ENCODE results near the gene FKBP1A.
A peak's percentile ranks its signal among the peaks of the same experiment; 100 is the strongest.

Gene FKBP1A

GRCh38 chr20:1326031-1326930 lies 66.6 kb downstream of the FKBP1A start:
- no peak for DNase-seq (ENCODE audit: low read depth, low spot score)
- H3K4me3 ChIP-seq (ENCODE audit: low read length): peak overlapping the region; percentile 95

- peak; percentile 93 for DNase-seq (ENCODE audit: low read depth, low spot score)
- peak overlapping the region; percentile 95 for H3K4me3 ChIP-seq (ENCODE audit: low read length)
Observed at GRCh38 chr20:1325173-1326030, 67.5 kb downstream of the FKBP1A start.

GRCh38 chr20:1324598-1325172 lies 68.2 kb downstream of the FKBP1A start:
- peak overlapping the region; percentile 95 for H3K4me3 ChIP-seq (ENCODE audit: low read length)
- no peak for DNase-seq (ENCODE audit: low read depth, low spot score)

GRCh38 chr20:1323830-1324597 lies 68.8 kb downstream of the FKBP1A start:
- no peak for DNase-seq (ENCODE audit: low read depth, low spot score)
- no peak overlapping the region for H3K4me3 ChIP-seq (ENCODE audit: low read length)

- no peak overlapping the region for H3K4me3 ChIP-seq (ENCODE audit: low read length)
- no peak for DNase-seq (ENCODE audit: low read depth, low spot score)
Observed at GRCh38 chr20:1323256-1323655, 69.6 kb downstream of the FKBP1A start.

- H3K4me3 ChIP-seq (ENCODE audit: low read length): no peak overlapping the region
- DNase-seq (ENCODE audit: low read depth, low spot score): no peak
Observed at GRCh38 chr20:1322511-1323245, 70.2 kb downstream of the FKBP1A start.

- DNase-seq (ENCODE audit: low read depth, low spot score): no peak
- no peak overlapping the region for H3K4me3 ChIP-seq (ENCODE audit: low read length)
Observed at GRCh38 chr20:1321654-1321939, 71.3 kb downstream of the FKBP1A start.

- H3K4me3 ChIP-seq (ENCODE audit: low read length): no peak overlapping the region
- DNase-seq (ENCODE audit: low read depth, low spot score): no peak
Observed at GRCh38 chr20:1320902-1321653, 71.8 kb downstream of the FKBP1A start.

- DNase-seq (ENCODE audit: low read depth, low spot score): no peak
- H3K4me3 ChIP-seq (ENCODE audit: low read length): no peak overlapping the region
Observed at GRCh38 chr20:1320016-1320415, 72.8 kb downstream of the FKBP1A start.

GRCh38 chr20:1319462-1319861 lies 73.4 kb downstream of the FKBP1A start:
- no peak for DNase-seq (ENCODE audit: low read depth, low spot score)
- H3K4me3 ChIP-seq (ENCODE audit: low read length): no peak overlapping the region

- no peak for DNase-seq (ENCODE audit: low read depth, low spot score)
- no peak overlapping the region for H3K4me3 ChIP-seq (ENCODE audit: low read length)
Observed at GRCh38 chr20:1319051-1319450, 73.8 kb downstream of the FKBP1A start.
